GM23338 (cell line): Measurements from ENCODE around the gene ZFYVE21. TPM values are rescaled to one million over a fixed set of nuclear protein-coding genes. Genes with fewer than 3 reads are reported as not detected.

ENCODE experiments used
- ATAC-seq: fragments of 200-7000 bp; cut with Tn5 transposase; 3 replicates; pipeline ENCODE4 v1.9.1; 2020
- DNase-seq: peaks from one replicate; pipeline ENCODE4 v3.0.0-alpha.2; 2015; ENCODE audit warnings: low spot score
- H2AFZ ChIP-seq: fragments of 200-600 bp; sonication (generic); 2 replicates; pipeline ENCODE4 v1.8.0; 2016; ENCODE audit warnings: antibody characterized with exemption, mild to moderate bottlenecking, moderate library complexity
- H3F3A ChIP-seq: fragments of 200-600 bp; sonication (generic); replicated peaks from 2 replicates; pipeline ENCODE4 v1.8.0; 2017; ENCODE audit warnings: antibody characterized with exemption, mixed run types, low read depth
- H3K27ac ChIP-seq: fragments of 200-600 bp; sonication (generic); 2 replicates; pipeline ENCODE4 v1.6.1; 2016; ENCODE audit warnings: low read depth
- H3K27me3 ChIP-seq: fragments of 200-600 bp; sonication (generic); 2 replicates; pipeline ENCODE4 v1.8.0; 2016; ENCODE audit warnings: mild to moderate bottlenecking, mixed run types, moderate library complexity; ENCODE audit not compliant: insufficient read depth
- H3K36me3 ChIP-seq: fragments of 200-600 bp; sonication (generic); 2 replicates; pipeline ENCODE4 v1.8.0; 2016; ENCODE audit warnings: mild to moderate bottlenecking; ENCODE audit not compliant: insufficient read depth
- H3K4me1 ChIP-seq: fragments of 200-600 bp; sonication (generic); 2 replicates; pipeline ENCODE4 v1.8.0; 2016; ENCODE audit warnings: mild to moderate bottlenecking, moderate library complexity; ENCODE audit not compliant: insufficient read depth
- H3K4me2 ChIP-seq: fragments of 200-600 bp; sonication (generic); 2 replicates; pipeline ENCODE4 v1.7.1; 2017; ENCODE audit warnings: mixed run types
- H3K4me3 ChIP-seq: fragments of 200-600 bp; sonication (generic); 2 replicates; pipeline ENCODE4 v1.6.1; 2016; ENCODE audit warnings: mixed run types
- H3K79me2 ChIP-seq: fragments of 200-600 bp; sonication (generic); replicated peaks from 2 replicates; pipeline ENCODE4 v1.8.0; 2017; ENCODE audit warnings: mild to moderate bottlenecking; ENCODE audit not compliant: insufficient read depth
- H3K9me2 ChIP-seq: fragments of 200-600 bp; sonication (generic); 2 replicates; pipeline ENCODE4 v1.8.0; 2017; ENCODE audit not compliant: insufficient read depth
- H4K20me1 ChIP-seq: fragments of 200-600 bp; sonication (generic); replicated peaks from 2 replicates; pipeline ENCODE4 v1.8.0; 2017; ENCODE audit warnings: mild to moderate bottlenecking; ENCODE audit not compliant: insufficient read depth
- H3K27ac Mint-ChIP-seq: 2 replicates; pipeline ENCODE4 v1.8.0; 2020; ENCODE audit warnings: inconsistent platforms, mild to moderate bottlenecking, moderate library complexity, mixed read lengths
- H3K27me3 Mint-ChIP-seq: 3 replicates; pipeline ENCODE4 v1.8.0; 2022; ENCODE audit warnings: low read depth, mild to moderate bottlenecking, moderate library complexity, mixed read lengths, inconsistent platforms; ENCODE audit not compliant: insufficient read depth, poor library complexity
- H3K36me3 Mint-ChIP-seq: 3 replicates; pipeline ENCODE4 v1.8.0; 2021; ENCODE audit warnings: low read depth, mild to moderate bottlenecking, inconsistent platforms, moderate library complexity, mixed read lengths
- H3K4me1 Mint-ChIP-seq: 3 replicates; pipeline ENCODE4 v1.8.0; 2020; ENCODE audit warnings: mild to moderate bottlenecking, inconsistent platforms, mixed read lengths
- H3K4me3 Mint-ChIP-seq: 3 replicates; pipeline ENCODE4 v1.8.0; 2021; ENCODE audit warnings: moderate library complexity, mild to moderate bottlenecking, inconsistent platforms, mixed read lengths
- H3K9me3 Mint-ChIP-seq: 3 replicates; pipeline ENCODE4 v1.8.0; 2020; ENCODE audit warnings: moderate library complexity, mild to moderate bottlenecking, inconsistent platforms, mixed read lengths
- CREB1 ChIP-seq: fragments of 250-450 bp; sonication (Bioruptor Pico); IDR thresholded peaks from 2 replicates; pipeline ENCODE4 v1.5.0; 2020; ENCODE audit warnings: low read depth, mild to moderate bottlenecking, moderate library complexity
- EZH2 ChIP-seq: fragments of 200-600 bp; sonication (generic); IDR thresholded peaks from one replicate; pipeline ENCODE4 v1.8.0; 2017; ENCODE audit warnings: antibody characterized with exemption, mild to moderate bottlenecking, low read depth; ENCODE audit not compliant: unreplicated experiment
- EZH2phosphoT487 ChIP-seq: fragments of 200-600 bp; sonication (generic); IDR thresholded peaks from one replicate; pipeline ENCODE4 v1.8.1; 2018; ENCODE audit warnings: antibody characterized with exemption; ENCODE audit not compliant: unreplicated experiment
- JUNB ChIP-seq: IDR thresholded peaks from one replicate; pipeline ENCODE4 v1.6.1; 2016; ENCODE audit warnings: antibody characterized with exemption; ENCODE audit not compliant: unreplicated experiment
- NANOG ChIP-seq: IDR thresholded peaks from 2 replicates; pipeline ENCODE4 v1.6.1; 2016; ENCODE audit warnings: antibody characterized with exemption, borderline replicate concordance
- POLR2AphosphoS5 ChIP-seq: IDR thresholded peaks from 2 replicates; pipeline ENCODE4 v1.6.1; 2016; ENCODE audit warnings: antibody characterized with exemption, low read depth
- STAT1 ChIP-seq: IDR thresholded peaks from one replicate; pipeline ENCODE4 v1.6.1; 2016; ENCODE audit warnings: antibody characterized with exemption; ENCODE audit not compliant: unreplicated experiment
- ZNF114 ChIP-seq: fragments of 250-450 bp; sonication (Bioruptor Pico); IDR thresholded peaks from 2 replicates; pipeline ENCODE4 v1.5.0; 2020; ENCODE audit warnings: mild to moderate bottlenecking, moderate library complexity
- ZNF331 ChIP-seq: fragments of 250-450 bp; sonication (Bioruptor Pico); IDR thresholded peaks from 2 replicates; pipeline ENCODE4 v1.5.0; 2020; ENCODE audit warnings: low read depth, mild to moderate bottlenecking, moderate library complexity
- polyA plus RNA-seq: library from polyadenylated mRNA; unstranded; fragments of >200 nt; fragmentation: Nextera tagmentation; extraction: Ambion mirVana; gene quantifications from 2 replicates; pipeline ENCODE4 v1.2.1, GENCODE V29; 2016
- total RNA-seq: library from RNA; depleted of rRNA; stranded (reverse); fragments of >200 nt; shearing (Covaris generic); gene quantifications from 2 replicates; pipeline ENCODE4 v1.2.3, GENCODE V29; 2014
- TF ChIP-seq, protein P1 (sequence below), 2 experiments: fragments of 200-600 bp in 1 of 2; sonication (generic) in 1 of 2; conservative IDR thresholded peaks; 2 replicates each; pipeline versions ENCODE4 v1.5.1 to v1.6.1; 2016 to 2017; ENCODE audit warnings: antibody characterized with exemption in 2 of 2, low read depth in 2 of 2, mild to moderate bottlenecking in 2 of 2, moderate library complexity in 1 of 2
- TF ChIP-seq, protein P2 (sequence below): IDR thresholded peaks from 2 replicates; pipeline ENCODE4 v1.6.1; 2016; ENCODE audit warnings: antibody characterized with exemption
- TF ChIP-seq, protein P3 (sequence below): fragments of 250-450 bp; sonication (Bioruptor Pico); IDR thresholded peaks from 2 replicates; pipeline ENCODE4 v1.5.0; 2020; ENCODE audit warnings: mild to moderate bottlenecking, moderate library complexity
- TF ChIP-seq, protein P4 (sequence below): IDR thresholded peaks from one replicate; pipeline ENCODE4 v1.6.1; 2018; ENCODE audit warnings: antibody characterized with exemption; ENCODE audit not compliant: unreplicated experiment

Gene ZFYVE21
- total and polyA plus RNA-seq, 2 experiments from 2014 or later: 88.0 to 89.6 TPM

DNA sequence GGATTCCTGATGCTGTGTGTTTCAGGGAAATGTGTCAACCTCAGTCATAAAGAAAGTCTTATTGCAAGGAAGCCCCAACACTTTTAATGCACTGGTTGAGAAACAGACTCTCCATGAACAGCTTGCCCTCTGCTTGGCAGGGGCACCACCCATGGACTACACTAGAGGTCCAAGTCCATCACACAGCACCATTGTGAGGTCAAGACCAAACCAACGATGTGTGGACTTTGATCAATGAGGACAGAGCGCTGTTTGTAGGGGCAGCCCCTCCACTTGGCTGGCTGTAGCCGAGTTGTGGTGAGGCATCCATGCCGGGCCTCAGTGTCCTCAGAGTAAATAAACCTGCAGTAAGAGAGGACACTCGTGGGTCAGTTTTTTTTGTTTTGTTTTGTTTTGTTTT lies 29.8 kb downstream of the ZFYVE21 start:
- Mint-ChIP-seq H3K4me1 (peaks cover 24% of the 10 kb centered on the region), H3K27ac (no peak overlapping the region), H3K9me3 (no peaks in the 10 kb centered on the region), H3K4me3 (no peak overlapping the region), H3K27me3 (peaks cover 11% of the 10 kb centered on the region), H3K36me3 (peaks cover 9% of the 10 kb centered on the region)
- no peak for TF ChIP-seq NANOG
- no peak for TF ChIP-seq EZH2phosphoT487
- TF ChIP-seq, protein P1, sequence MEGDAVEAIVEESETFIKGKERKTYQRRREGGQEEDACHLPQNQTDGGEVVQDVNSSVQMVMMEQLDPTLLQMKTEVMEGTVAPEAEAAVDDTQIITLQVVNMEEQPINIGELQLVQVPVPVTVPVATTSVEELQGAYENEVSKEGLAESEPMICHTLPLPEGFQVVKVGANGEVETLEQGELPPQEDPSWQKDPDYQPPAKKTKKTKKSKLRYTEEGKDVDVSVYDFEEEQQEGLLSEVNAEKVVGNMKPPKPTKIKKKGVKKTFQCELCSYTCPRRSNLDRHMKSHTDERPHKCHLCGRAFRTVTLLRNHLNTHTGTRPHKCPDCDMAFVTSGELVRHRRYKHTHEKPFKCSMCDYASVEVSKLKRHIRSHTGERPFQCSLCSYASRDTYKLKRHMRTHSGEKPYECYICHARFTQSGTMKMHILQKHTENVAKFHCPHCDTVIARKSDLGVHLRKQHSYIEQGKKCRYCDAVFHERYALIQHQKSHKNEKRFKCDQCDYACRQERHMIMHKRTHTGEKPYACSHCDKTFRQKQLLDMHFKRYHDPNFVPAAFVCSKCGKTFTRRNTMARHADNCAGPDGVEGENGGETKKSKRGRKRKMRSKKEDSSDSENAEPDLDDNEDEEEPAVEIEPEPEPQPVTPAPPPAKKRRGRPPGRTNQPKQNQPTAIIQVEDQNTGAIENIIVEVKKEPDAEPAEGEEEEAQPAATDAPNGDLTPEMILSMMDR (conservative IDR thresholded peaks at IDR 0.05; ENCODE audit: low read depth in 2 of 2): no peak
- no peak for TF ChIP-seq ZNF114 (CRISPR knock-in tag)
- no peak for TF ChIP-seq STAT1
- TF ChIP-seq, protein P2, sequence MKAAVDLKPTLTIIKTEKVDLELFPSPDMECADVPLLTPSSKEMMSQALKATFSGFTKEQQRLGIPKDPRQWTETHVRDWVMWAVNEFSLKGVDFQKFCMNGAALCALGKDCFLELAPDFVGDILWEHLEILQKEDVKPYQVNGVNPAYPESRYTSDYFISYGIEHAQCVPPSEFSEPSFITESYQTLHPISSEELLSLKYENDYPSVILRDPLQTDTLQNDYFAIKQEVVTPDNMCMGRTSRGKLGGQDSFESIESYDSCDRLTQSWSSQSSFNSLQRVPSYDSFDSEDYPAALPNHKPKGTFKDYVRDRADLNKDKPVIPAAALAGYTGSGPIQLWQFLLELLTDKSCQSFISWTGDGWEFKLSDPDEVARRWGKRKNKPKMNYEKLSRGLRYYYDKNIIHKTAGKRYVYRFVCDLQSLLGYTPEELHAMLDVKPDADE: no peak
- no peak for TF ChIP-seq JUNB
- TF ChIP-seq EZH2: no peak
- TF ChIP-seq, protein P3, sequence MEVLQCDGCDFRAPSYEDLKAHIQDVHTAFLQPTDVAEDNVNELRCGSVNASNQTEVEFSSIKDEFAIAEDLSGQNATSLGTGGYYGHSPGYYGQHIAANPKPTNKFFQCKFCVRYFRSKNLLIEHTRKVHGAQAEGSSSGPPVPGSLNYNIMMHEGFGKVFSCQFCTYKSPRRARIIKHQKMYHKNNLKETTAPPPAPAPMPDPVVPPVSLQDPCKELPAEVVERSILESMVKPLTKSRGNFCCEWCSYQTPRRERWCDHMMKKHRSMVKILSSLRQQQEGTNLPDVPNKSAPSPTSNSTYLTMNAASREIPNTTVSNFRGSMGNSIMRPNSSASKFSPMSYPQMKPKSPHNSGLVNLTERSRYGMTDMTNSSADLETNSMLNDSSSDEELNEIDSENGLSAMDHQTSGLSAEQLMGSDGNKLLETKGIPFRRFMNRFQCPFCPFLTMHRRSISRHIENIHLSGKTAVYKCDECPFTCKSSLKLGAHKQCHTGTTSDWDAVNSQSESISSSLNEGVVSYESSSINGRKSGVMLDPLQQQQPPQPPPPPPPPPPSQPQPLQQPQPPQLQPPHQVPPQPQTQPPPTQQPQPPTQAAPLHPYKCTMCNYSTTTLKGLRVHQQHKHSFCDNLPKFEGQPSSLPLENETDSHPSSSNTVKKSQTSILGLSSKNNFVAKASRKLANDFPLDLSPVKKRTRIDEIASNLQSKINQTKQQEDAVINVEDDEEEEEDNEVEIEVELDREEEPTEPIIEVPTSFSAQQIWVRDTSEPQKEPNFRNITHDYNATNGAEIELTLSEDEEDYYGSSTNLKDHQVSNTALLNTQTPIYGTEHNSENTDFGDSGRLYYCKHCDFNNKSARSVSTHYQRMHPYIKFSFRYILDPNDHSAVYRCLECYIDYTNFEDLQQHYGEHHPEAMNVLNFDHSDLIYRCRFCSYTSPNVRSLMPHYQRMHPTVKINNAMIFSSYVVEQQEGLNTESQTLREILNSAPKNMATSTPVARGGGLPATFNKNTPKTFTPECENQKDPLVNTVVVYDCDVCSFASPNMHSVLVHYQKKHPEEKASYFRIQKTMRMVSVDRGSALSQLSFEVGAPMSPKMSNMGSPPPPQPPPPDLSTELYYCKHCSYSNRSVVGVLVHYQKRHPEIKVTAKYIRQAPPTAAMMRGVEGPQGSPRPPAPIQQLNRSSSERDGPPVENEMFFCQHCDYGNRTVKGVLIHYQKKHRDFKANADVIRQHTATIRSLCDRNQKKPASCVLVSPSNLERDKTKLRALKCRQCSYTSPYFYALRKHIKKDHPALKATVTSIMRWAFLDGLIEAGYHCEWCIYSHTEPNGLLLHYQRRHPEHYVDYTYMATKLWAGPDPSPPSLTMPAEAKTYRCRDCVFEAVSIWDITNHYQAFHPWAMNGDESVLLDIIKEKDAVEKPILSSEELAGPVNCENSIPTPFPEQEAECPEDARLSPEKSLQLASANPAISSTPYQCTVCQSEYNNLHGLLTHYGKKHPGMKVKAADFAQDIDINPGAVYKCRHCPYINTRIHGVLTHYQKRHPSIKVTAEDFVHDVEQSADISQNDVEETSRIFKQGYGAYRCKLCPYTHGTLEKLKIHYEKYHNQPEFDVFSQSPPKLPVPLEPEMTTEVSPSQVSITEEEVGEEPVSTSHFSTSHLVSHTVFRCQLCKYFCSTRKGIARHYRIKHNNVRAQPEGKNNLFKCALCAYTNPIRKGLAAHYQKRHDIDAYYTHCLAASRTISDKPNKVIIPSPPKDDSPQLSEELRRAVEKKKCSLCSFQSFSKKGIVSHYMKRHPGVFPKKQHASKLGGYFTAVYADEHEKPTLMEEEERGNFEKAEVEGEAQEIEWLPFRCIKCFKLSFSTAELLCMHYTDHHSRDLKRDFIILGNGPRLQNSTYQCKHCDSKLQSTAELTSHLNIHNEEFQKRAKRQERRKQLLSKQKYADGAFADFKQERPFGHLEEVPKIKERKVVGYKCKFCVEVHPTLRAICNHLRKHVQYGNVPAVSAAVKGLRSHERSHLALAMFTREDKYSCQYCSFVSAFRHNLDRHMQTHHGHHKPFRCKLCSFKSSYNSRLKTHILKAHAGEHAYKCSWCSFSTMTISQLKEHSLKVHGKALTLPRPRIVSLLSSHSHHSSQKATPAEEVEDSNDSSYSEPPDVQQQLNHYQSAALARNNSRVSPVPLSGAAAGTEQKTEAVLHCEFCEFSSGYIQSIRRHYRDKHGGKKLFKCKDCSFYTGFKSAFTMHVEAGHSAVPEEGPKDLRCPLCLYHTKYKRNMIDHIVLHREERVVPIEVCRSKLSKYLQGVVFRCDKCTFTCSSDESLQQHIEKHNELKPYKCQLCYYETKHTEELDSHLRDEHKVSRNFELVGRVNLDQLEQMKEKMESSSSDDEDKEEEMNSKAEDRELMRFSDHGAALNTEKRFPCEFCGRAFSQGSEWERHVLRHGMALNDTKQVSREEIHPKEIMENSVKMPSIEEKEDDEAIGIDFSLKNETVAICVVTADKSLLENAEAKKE: no peak
- TF ChIP-seq POLR2AphosphoS5: no peak
- TF ChIP-seq, protein P4, sequence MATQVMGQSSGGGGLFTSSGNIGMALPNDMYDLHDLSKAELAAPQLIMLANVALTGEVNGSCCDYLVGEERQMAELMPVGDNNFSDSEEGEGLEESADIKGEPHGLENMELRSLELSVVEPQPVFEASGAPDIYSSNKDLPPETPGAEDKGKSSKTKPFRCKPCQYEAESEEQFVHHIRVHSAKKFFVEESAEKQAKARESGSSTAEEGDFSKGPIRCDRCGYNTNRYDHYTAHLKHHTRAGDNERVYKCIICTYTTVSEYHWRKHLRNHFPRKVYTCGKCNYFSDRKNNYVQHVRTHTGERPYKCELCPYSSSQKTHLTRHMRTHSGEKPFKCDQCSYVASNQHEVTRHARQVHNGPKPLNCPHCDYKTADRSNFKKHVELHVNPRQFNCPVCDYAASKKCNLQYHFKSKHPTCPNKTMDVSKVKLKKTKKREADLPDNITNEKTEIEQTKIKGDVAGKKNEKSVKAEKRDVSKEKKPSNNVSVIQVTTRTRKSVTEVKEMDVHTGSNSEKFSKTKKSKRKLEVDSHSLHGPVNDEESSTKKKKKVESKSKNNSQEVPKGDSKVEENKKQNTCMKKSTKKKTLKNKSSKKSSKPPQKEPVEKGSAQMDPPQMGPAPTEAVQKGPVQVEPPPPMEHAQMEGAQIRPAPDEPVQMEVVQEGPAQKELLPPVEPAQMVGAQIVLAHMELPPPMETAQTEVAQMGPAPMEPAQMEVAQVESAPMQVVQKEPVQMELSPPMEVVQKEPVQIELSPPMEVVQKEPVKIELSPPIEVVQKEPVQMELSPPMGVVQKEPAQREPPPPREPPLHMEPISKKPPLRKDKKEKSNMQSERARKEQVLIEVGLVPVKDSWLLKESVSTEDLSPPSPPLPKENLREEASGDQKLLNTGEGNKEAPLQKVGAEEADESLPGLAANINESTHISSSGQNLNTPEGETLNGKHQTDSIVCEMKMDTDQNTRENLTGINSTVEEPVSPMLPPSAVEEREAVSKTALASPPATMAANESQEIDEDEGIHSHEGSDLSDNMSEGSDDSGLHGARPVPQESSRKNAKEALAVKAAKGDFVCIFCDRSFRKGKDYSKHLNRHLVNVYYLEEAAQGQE: no peak
- TF ChIP-seq CREB1: no peak
- TF ChIP-seq ZNF331: no peak
- no peak overlapping the region for H3K27ac ChIP-seq
- H3K4me3 ChIP-seq: no peak overlapping the region
- no peaks in the 10 kb centered on the region for H3K79me2 ChIP-seq
- H3K27me3 ChIP-seq: no peaks in the 10 kb centered on the region
- no peaks in the 10 kb centered on the region for H3K36me3 ChIP-seq
- no peak overlapping the region for H3K4me2 ChIP-seq
- no peaks in the 10 kb centered on the region for H3F3A ChIP-seq
- DNase-seq (no peak), ATAC-seq (no peak)
- no peaks in the 10 kb centered on the region for H3K4me1 ChIP-seq
- no peaks in the 10 kb centered on the region for H4K20me1 ChIP-seq
- H3K9me2 ChIP-seq: no peaks in the 10 kb centered on the region
- H2AFZ ChIP-seq: no peak overlapping the region
